GM23248 (cell line): Measurements from ENCODE around the gene NR5A2.

Experiments
- EZH2 ChIP-seq: fragments of 200-600 bp; sonication (generic); IDR thresholded peaks from 2 replicates; pipeline ENCODE4 v1.6.1; 2018; ENCODE audit warnings: antibody characterized with exemption, mild to moderate bottlenecking; ENCODE audit not compliant: insufficient read depth, poor library complexity, severe bottlenecking
- EZH2phosphoT487 ChIP-seq: fragments of 200-600 bp; sonication (generic); IDR thresholded peaks from 2 replicates; pipeline ENCODE4 v1.6.1; 2018; ENCODE audit warnings: antibody characterized with exemption, moderate library complexity, mild to moderate bottlenecking, low read depth; ENCODE audit not compliant: insufficient read depth

- TF ChIP-seq EZH2 (no peak), EZH2phosphoT487 (no peak)
These were observed 187.8 kb downstream of the NR5A2 start for GRCh38 chr1:200215350-200215749.
